Mesenchymal stem cell (in vitro differentiated cells and primary cell): ENCODE results near the gene SPTSSA.
A peak's percentile ranks its signal among the peaks of the same experiment; 100 is the strongest.

ENCODE experiments used
- DNase-seq: peaks from one replicate; pipeline ENCODE4 v3.0.0-alpha.2; 2013
- H2AFZ ChIP-seq: one replicate; pipeline ENCODE4 v1.6.1; 2013; ENCODE audit warnings: low read depth, mild to moderate bottlenecking, control low read depth, inconsistent platforms, low read length, moderate library complexity
- H2AK5ac ChIP-seq: 2 replicates; pipeline ENCODE4 v1.6.1; 2013; ENCODE audit warnings: low read length, moderate library complexity, mild to moderate bottlenecking, inconsistent platforms; ENCODE audit not compliant: severe bottlenecking
- H2BK120ac ChIP-seq: one replicate; pipeline ENCODE4 v1.6.1; 2013; ENCODE audit warnings: low read depth, mild to moderate bottlenecking, inconsistent platforms, low read length, moderate library complexity
- H2BK12ac ChIP-seq, 2 experiments: one replicate each; pipeline ENCODE4 v1.6.1; 2013; ENCODE audit warnings: inconsistent platforms in 2 of 2, low read length in 2 of 2, mild to moderate bottlenecking in 2 of 2, moderate library complexity in 2 of 2, control low read depth in 1 of 2
- H2BK15ac ChIP-seq: one replicate; pipeline ENCODE4 v1.6.1; 2013; ENCODE audit warnings: mild to moderate bottlenecking, low read depth, inconsistent platforms; ENCODE audit not compliant: poor library complexity, severe bottlenecking
- H2BK5ac ChIP-seq: 2 replicates; pipeline ENCODE4 v1.6.1; 2013; ENCODE audit warnings: low read depth, mild to moderate bottlenecking, low read length, control low read depth, inconsistent platforms; ENCODE audit not compliant: poor library complexity, severe bottlenecking
- H3K14ac ChIP-seq, 2 experiments: one replicate each; pipeline ENCODE4 v1.6.1; 2013; ENCODE audit warnings: inconsistent platforms in 2 of 2, low read length in 2 of 2, control low read depth in 1 of 2, mild to moderate bottlenecking in 1 of 2, moderate library complexity in 1 of 2
- H3K18ac ChIP-seq, 2 experiments: one replicate each; pipeline ENCODE4 v1.6.1; 2013; ENCODE audit warnings: inconsistent platforms in 2 of 2, low read length in 2 of 2, control low read depth in 1 of 2, low read depth in 1 of 2, mild to moderate bottlenecking in 1 of 2
- H3K23ac ChIP-seq, 2 experiments: one replicate each; pipeline ENCODE4 v1.6.1; 2013; ENCODE audit warnings: inconsistent platforms in 2 of 2, low read length in 2 of 2, mild to moderate bottlenecking in 2 of 2, moderate library complexity in 2 of 2, control low read depth in 1 of 2
- H3K27ac ChIP-seq: 2 replicates; pipeline ENCODE4 v1.5.1; 2013; ENCODE audit warnings: mild to moderate bottlenecking, moderate library complexity, low read length, control low read depth, inconsistent platforms; ENCODE audit not compliant: poor library complexity, severe bottlenecking
- H3K27me3 ChIP-seq, 2 experiments: 2 replicates each; pipeline versions ENCODE4 v1.6.1 to v1.7.0; 2013; ENCODE audit warnings: low read length in 2 of 2, mild to moderate bottlenecking in 2 of 2, moderate library complexity in 2 of 2, control low read depth in 1 of 2, inconsistent platforms in 1 of 2; ENCODE audit not compliant: control insufficient read depth in 1 of 2, insufficient read depth in 1 of 2
- H3K36me3 ChIP-seq, 2 experiments: 2 replicates each; pipeline versions ENCODE4 v1.6.1 to v1.7.0; 2013; ENCODE audit warnings: low read length in 2 of 2, control low read depth in 1 of 2, inconsistent platforms in 1 of 2, low read depth in 1 of 2, mild to moderate bottlenecking in 1 of 2; ENCODE audit not compliant: insufficient read depth in 2 of 2, control insufficient read depth in 1 of 2
- H3K4ac ChIP-seq, 2 experiments: one replicate each; pipeline ENCODE4 v1.6.1; 2013; ENCODE audit warnings: inconsistent platforms in 2 of 2, low read length in 2 of 2, mild to moderate bottlenecking in 2 of 2, moderate library complexity in 2 of 2, control low read depth in 1 of 2, low read depth in 1 of 2
- H3K4me1 ChIP-seq: 2 replicates; pipeline ENCODE4 v1.6.1; 2013; ENCODE audit warnings: low read depth, low read length, control low read depth; ENCODE audit not compliant: control insufficient read depth, insufficient read depth
- H3K4me2 ChIP-seq: 2 replicates; pipeline ENCODE4 v1.6.1; 2013; ENCODE audit warnings: low read length, mild to moderate bottlenecking, inconsistent platforms; ENCODE audit not compliant: poor library complexity, severe bottlenecking
- H3K4me3 ChIP-seq, 2 experiments: 2 replicates each; pipeline versions ENCODE4 v1.5.1 to v1.7.0; 2013; ENCODE audit warnings: low read length in 2 of 2, mild to moderate bottlenecking in 2 of 2, control low read depth in 1 of 2, low read depth in 1 of 2; ENCODE audit not compliant: insufficient read depth in 1 of 2
- H3K79me1 ChIP-seq: replicated peaks from 2 replicates; pipeline ENCODE4 v1.6.1; 2013; ENCODE audit warnings: mild to moderate bottlenecking, control low read depth, low read length, inconsistent platforms; ENCODE audit not compliant: poor library complexity, severe bottlenecking
- H3K9ac ChIP-seq: 2 replicates; pipeline ENCODE4 v1.7.0; 2013; ENCODE audit warnings: mild to moderate bottlenecking, low read length, moderate library complexity
- H3K9me3 ChIP-seq: 2 replicates; pipeline ENCODE4 v1.7.0; 2013; ENCODE audit warnings: mild to moderate bottlenecking, low read length; ENCODE audit not compliant: control insufficient read depth
- H4K8ac ChIP-seq: one replicate; pipeline ENCODE4 v1.6.1; 2013; ENCODE audit warnings: inconsistent platforms, mild to moderate bottlenecking, low read length, moderate library complexity
- H4K91ac ChIP-seq: one replicate; pipeline ENCODE4 v1.6.1; 2013; ENCODE audit warnings: mild to moderate bottlenecking, low read length, inconsistent platforms
- WGBS: methylation state at CpG from one replicate; pipeline ENCODE4 v1.1.7; 2013; ENCODE audit warnings: mixed read lengths; 5-methylcytosine and 5-hydroxymethylcytosine counted together

The SPTSSA gene

DNA sequence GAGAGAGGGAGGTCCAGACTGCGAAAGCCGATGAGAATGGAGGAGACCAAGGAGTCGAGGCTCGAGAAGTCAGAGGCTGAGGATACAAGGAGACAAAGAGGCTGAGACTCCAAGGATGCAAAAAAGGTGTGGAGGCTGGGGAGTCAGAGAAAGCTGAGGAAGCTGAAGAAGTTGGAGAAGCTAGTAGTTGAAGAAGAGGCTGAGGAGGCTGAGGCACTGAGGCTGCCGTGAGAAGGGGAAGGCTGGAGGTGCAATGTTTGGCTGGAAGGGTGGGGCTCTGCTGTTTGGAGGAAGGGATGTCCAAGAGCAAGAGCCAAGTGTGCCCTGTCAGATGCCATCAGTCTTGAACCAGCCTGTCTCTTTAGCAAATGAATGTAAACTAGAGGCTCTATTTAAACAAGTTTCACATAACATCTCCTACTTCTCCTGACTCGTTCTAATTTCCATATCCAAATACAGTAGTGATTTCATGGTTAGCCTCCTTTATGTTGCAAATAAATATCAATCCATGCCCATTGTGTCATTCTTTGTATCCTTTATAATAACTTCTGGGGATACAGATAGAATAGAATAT lies 10.8 kb upstream of the SPTSSA start:
- Histone ChIP-seq H3K23ac (no peak overlapping the region), H3K4me3 (no peak overlapping the region), H3K4me2 (no peak overlapping the region), H3K4me1 (no peaks in the 10 kb centered on the region), H2BK5ac (no peak overlapping the region), H3K79me1 (no peaks in the 10 kb centered on the region), H3K27ac (no peak overlapping the region), H3K27me3 (no peaks in the 10 kb centered on the region), H3K4ac (no peak overlapping the region), H2BK120ac (no peak overlapping the region), H3K18ac (no peak overlapping the region), H3K9me3 (no peaks in the 10 kb centered on the region), H2BK15ac (no peak overlapping the region), H3K14ac (no peak overlapping the region), H2AFZ (no peak overlapping the region), H2BK12ac (no peak overlapping the region), H4K91ac (no peak overlapping the region), H3K9ac (no peak overlapping the region), H2AK5ac (no peak overlapping the region), H3K36me3 (no peaks in the 10 kb centered on the region), H4K8ac (no peak overlapping the region)
- 81% methylated on average over 6 of the region's 6 CpGs for WGBS
- DNase-seq, result no peak

DNA sequence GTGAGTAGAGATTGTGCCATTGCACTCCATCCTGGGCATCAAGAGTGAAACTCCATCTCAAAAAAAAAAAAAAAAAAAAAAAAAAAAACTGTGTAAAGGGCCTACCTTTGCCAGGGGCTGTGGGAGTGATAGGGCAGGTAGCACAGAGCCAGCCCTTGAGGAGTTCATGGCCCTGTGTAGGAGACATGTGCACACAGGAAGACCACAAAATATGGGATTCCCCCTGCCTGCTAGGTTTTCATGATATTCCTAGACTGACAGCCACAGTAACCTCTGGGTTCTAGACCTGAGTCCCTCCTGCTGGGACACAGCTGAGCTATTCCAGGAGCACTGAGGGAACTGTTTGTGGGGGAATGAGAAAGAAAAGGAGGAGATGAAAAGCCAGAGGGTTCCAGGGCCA lies 8.3 kb upstream of the SPTSSA start:
- H3K4ac ChIP-seq, result no peak overlapping the region
- no peak overlapping the region for H2AFZ ChIP-seq
- H3K14ac ChIP-seq, result no peak overlapping the region
- H3K27ac ChIP-seq, result no peak overlapping the region
- no peak overlapping the region for H3K4me3 ChIP-seq
- no peak overlapping the region for H3K4me2 ChIP-seq
- H2AK5ac ChIP-seq, result no peak overlapping the region
- H2BK15ac ChIP-seq, result no peak overlapping the region
- H3K9me3 ChIP-seq, result no peaks in the 10 kb centered on the region
- H3K27me3 ChIP-seq, result no peaks in the 10 kb centered on the region
- no peaks in the 10 kb centered on the region for H3K79me1 ChIP-seq
- no peak overlapping the region for H3K18ac ChIP-seq
- H3K4me1 ChIP-seq, result no peaks in the 10 kb centered on the region
- no peak overlapping the region for H3K23ac ChIP-seq
- H3K36me3 ChIP-seq, result no peaks in the 10 kb centered on the region
- no peak overlapping the region for H4K8ac ChIP-seq
- DNase-seq, result no peak
- H2BK12ac ChIP-seq, result no peak overlapping the region
- no peak overlapping the region for H2BK120ac ChIP-seq
- no peak overlapping the region for H3K9ac ChIP-seq
- no peak overlapping the region for H4K91ac ChIP-seq
- H2BK5ac ChIP-seq, result no peak overlapping the region

DNA sequence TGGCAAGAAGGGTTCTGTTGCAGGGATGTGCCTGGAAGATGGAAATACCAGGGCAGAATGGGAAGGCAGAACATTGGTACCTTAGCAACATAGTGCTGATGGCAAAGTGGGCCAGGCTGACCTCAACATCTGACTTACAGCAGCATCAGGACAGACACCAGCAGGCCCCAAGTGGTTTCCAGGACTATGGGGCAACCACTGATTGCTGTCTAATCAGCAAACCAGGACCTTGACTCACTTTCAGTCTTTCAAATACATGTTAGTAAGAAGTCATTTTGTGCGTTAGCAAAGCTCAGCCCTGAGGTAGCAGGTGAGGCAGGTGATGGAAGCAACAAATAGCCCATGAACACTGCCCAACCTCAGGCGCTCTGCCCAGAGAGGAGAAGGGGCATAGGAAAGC lies 4.7 kb upstream of the SPTSSA start:
- H3K9ac ChIP-seq, result no peak overlapping the region
- no peaks in the 10 kb centered on the region for H3K36me3 ChIP-seq
- H3K4ac ChIP-seq, result no peak overlapping the region
- H4K91ac ChIP-seq, result no peak overlapping the region
- no peak overlapping the region for H3K23ac ChIP-seq
- H3K14ac ChIP-seq, result no peak overlapping the region
- H2AK5ac ChIP-seq, result no peak overlapping the region
- no peak overlapping the region for H2BK15ac ChIP-seq
- no peak overlapping the region for H2BK5ac ChIP-seq
- H3K4me3 ChIP-seq, result no peak overlapping the region
- no peak overlapping the region for H2AFZ ChIP-seq
- H3K79me1 ChIP-seq, result no peaks in the 10 kb centered on the region
- H2BK120ac ChIP-seq, result no peak overlapping the region
- 97% methylated on average over 2 of the region's 2 CpGs for WGBS
- no peak overlapping the region for H3K27ac ChIP-seq
- no peaks in the 10 kb centered on the region for H3K27me3 ChIP-seq
- H3K18ac ChIP-seq, result no peak overlapping the region
- H4K8ac ChIP-seq, result no peak overlapping the region
- no peak overlapping the region for H2BK12ac ChIP-seq
- no peak for DNase-seq
- H3K9me3 ChIP-seq, result no peaks in the 10 kb centered on the region
- no peak overlapping the region for H3K4me2 ChIP-seq
- H3K4me1 ChIP-seq, result peaks cover 6% of the 10 kb centered on the region

DNA sequence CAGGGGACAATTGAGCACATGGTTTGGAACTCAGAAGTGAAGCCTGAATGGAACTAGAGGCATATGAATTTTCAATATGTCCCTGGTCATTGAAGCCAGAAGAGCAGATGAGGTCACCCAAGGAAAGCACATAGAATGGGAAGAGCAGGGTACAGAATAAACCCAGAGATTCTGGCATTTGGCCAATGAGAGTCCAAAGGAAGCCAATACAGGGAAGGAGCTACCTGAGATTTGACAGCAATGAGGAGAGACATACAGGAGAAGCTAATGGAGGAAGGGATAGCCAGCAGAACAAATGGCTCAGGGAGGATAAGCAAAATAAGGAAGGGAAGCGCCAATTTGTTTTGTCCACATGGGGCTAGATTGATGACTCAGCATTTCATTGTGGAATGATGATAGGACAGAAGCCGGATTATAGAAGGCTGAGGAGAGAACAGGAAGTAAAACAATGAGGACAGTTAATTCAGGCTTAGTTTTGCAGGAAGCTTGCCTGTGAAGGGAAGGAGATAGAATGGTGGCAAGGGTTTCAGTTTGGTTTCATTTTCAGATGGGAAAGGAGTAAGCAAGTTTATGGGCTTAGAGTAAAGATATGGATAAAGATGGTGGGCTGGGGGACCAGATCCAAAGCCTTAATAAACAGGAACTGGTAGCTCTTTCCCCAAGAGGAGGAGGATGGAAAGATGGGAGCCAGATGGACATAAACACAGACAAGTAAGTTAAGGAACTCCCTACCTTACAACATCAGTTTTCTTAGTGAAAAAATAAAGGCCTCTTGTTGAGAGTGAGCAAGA lies 3.2 kb upstream of the SPTSSA start:
- peaks cover 6% of the 10 kb centered on the region for H3K4me1 ChIP-seq
- no peak overlapping the region for H3K9ac ChIP-seq
- no peaks in the 10 kb centered on the region for H3K79me1 ChIP-seq
- H3K4ac ChIP-seq, result peak overlapping the region in 1 of 2 experiments; percentile 0
- H2AK5ac ChIP-seq, result no peak overlapping the region
- DNase-seq, result peak; percentile 43
- no peak overlapping the region for H4K91ac ChIP-seq
- peak overlapping the region; percentile 19 for H4K8ac ChIP-seq
- H2BK5ac ChIP-seq, result no peak overlapping the region
- no peak overlapping the region for H2BK120ac ChIP-seq
- H2BK15ac ChIP-seq, result no peak overlapping the region
- H3K23ac ChIP-seq, result no peak overlapping the region
- H2AFZ ChIP-seq, result peak overlapping the region; percentile 47
- peak overlapping the region in 1 of 2 experiments; percentile 37 for H3K18ac ChIP-seq
- no peaks in the 10 kb centered on the region for H3K27me3 ChIP-seq
- H3K4me3 ChIP-seq, result no peak overlapping the region
- no peak overlapping the region for H3K14ac ChIP-seq
- H3K4me2 ChIP-seq, result no peak overlapping the region
- no peak overlapping the region for H3K27ac ChIP-seq
- H3K36me3 ChIP-seq, result no peaks in the 10 kb centered on the region
- WGBS, result 76% methylated on average over 2 of the region's 2 CpGs
- H2BK12ac ChIP-seq, result no peak overlapping the region
- no peaks in the 10 kb centered on the region for H3K9me3 ChIP-seq
